ENCODE results near the gene MTHFR.

The MTHFR gene

DNA sequence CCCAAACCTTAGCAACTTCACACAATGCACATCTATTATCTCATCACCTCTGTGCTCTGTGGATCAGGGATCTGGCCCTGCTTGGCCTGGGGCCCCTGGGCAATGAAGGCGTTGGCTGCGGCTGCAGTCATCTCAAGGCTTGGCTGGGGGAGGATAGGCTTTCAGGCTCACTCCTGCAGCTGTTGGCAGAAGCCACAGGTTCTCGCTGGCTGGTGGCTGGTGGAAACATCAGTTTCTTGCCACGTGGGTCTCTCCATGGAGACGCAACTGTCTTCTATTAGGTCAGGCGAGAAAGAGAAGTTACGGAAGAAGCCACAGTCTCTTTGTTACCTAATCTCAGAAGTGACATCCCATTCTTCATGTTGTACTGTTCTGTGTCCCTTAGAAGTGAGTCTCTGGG, 45.4 kb upstream of the MTHFR start:
- H3K4me3 ChIP-seq (ENCODE audit: low read depth, low read length, poor library complexity, severe bottlenecking): no peak overlapping the region
- no peaks in the 10 kb centered on the region for H4K20me1 ChIP-seq (ENCODE audit: insufficient read depth, low read length)
- no peak overlapping the region for H3K4me2 ChIP-seq (ENCODE audit: low read length)
- H3K4me1 ChIP-seq (ENCODE audit: insufficient read depth, low read length, severe bottlenecking): peaks cover 21% of the 10 kb centered on the region
- TF ChIP-seq, protein P1, sequence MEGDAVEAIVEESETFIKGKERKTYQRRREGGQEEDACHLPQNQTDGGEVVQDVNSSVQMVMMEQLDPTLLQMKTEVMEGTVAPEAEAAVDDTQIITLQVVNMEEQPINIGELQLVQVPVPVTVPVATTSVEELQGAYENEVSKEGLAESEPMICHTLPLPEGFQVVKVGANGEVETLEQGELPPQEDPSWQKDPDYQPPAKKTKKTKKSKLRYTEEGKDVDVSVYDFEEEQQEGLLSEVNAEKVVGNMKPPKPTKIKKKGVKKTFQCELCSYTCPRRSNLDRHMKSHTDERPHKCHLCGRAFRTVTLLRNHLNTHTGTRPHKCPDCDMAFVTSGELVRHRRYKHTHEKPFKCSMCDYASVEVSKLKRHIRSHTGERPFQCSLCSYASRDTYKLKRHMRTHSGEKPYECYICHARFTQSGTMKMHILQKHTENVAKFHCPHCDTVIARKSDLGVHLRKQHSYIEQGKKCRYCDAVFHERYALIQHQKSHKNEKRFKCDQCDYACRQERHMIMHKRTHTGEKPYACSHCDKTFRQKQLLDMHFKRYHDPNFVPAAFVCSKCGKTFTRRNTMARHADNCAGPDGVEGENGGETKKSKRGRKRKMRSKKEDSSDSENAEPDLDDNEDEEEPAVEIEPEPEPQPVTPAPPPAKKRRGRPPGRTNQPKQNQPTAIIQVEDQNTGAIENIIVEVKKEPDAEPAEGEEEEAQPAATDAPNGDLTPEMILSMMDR (IDR thresholded peaks at IDR 0.05; ENCODE audit: low read length): no peak
- no peak for TF ChIP-seq EZH2 (IDR thresholded peaks at IDR 0.05; ENCODE audit: borderline replicate concordance, low read length)
- H2AFZ ChIP-seq (ENCODE audit: low read length): no peak overlapping the region
- no peak overlapping the region for H3K9ac ChIP-seq (ENCODE audit: low read length)
- H3K27ac ChIP-seq (ENCODE audit: low read depth, low read length, poor library complexity, severe bottlenecking): no peak overlapping the region
- peaks cover 7% of the 10 kb centered on the region for H3K36me3 ChIP-seq (ENCODE audit: insufficient read depth, low read length)
- H3K27me3 ChIP-seq (ENCODE audit: insufficient read depth, low read length): peaks cover 6% of the 10 kb centered on the region; the same call in 1 of the 2 replicates
- H3K9me3 ChIP-seq (ENCODE audit: low read length): no peaks in the 10 kb centered on the region
- no peaks in the 10 kb centered on the region for H3K9me2 ChIP-seq (ENCODE audit: low read depth, low read length)
- no peaks in the 10 kb centered on the region for H3K79me2 ChIP-seq (ENCODE audit: insufficient read depth, low read length)
- no peaks in the 10 kb centered on the region for H3F3A ChIP-seq (ENCODE audit: insufficient read depth, low read length)

DNA sequence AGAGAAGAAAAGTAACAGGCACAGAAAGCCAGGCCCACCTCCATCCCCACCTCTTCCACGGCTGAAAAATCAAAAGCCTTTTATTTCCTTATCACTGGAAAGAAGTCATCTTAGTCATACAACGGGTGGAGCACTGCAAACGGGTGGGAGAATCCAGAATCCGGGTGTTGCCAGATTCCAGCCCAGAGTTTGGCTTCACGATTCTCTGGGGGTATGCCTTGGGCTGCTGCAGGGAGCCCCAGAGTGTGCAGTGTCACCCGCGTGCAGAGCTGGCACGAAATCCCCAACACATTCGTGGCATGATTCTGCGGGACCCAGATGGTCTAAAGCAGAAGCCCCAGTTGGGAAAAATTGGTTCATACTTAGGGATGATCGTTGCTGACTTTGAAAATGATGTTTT, 44.4 kb upstream of the MTHFR start:
- no peaks in the 10 kb centered on the region for H3K9me3 ChIP-seq (ENCODE audit: low read length)
- no peaks in the 10 kb centered on the region for H4K20me1 ChIP-seq (ENCODE audit: insufficient read depth, low read length)
- H3K9me2 ChIP-seq (ENCODE audit: low read depth, low read length): no peaks in the 10 kb centered on the region
- no peak overlapping the region for H3K4me2 ChIP-seq (ENCODE audit: low read length)
- peaks cover 3% of the 10 kb centered on the region; the same call in 1 of the 2 replicates for H3K27me3 ChIP-seq (ENCODE audit: insufficient read depth, low read length)
- H3K27ac ChIP-seq (ENCODE audit: low read depth, low read length, poor library complexity, severe bottlenecking): no peak overlapping the region
- H3F3A ChIP-seq (ENCODE audit: insufficient read depth, low read length): no peaks in the 10 kb centered on the region
- TF ChIP-seq EZH2 (IDR thresholded peaks at IDR 0.05; ENCODE audit: borderline replicate concordance, low read length): no peak
- TF ChIP-seq, protein P1 (IDR thresholded peaks at IDR 0.05; ENCODE audit: low read length): no peak
- H3K79me2 ChIP-seq (ENCODE audit: insufficient read depth, low read length): no peaks in the 10 kb centered on the region
- H3K36me3 ChIP-seq (ENCODE audit: insufficient read depth, low read length): peaks cover 14% of the 10 kb centered on the region
- H3K9ac ChIP-seq (ENCODE audit: low read length): no peak overlapping the region
- H3K4me1 ChIP-seq (ENCODE audit: insufficient read depth, low read length, severe bottlenecking): peaks cover 21% of the 10 kb centered on the region
- no peak overlapping the region for H3K4me3 ChIP-seq (ENCODE audit: low read depth, low read length, poor library complexity, severe bottlenecking)
- H2AFZ ChIP-seq (ENCODE audit: low read length): no peak overlapping the region

DNA sequence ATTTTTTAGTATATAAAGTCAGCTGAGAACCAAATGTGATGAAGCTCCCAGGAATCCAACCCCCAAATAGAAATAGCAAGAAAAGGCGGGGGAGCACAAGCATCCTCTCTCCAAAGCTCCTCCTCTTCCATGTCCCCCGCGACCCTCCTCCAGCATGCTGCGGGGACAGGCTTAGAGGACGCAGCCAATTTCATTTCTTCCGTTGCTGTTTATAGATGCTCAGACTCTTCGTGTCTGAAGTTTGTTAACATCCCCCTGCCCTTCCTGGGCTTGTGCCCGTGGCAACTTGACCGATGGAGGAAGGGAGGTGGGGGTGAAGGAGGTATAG, 42.6 kb upstream of the MTHFR start:
- no peaks in the 10 kb centered on the region for H4K20me1 ChIP-seq (ENCODE audit: insufficient read depth, low read length)
- H2AFZ ChIP-seq (ENCODE audit: low read length): no peak overlapping the region
- no peak for TF ChIP-seq EZH2 (IDR thresholded peaks at IDR 0.05; ENCODE audit: borderline replicate concordance, low read length)
- TF ChIP-seq, protein P1 (IDR thresholded peaks at IDR 0.05; ENCODE audit: low read length): no peak
- no peak overlapping the region for H3K27ac ChIP-seq (ENCODE audit: low read depth, low read length, poor library complexity, severe bottlenecking)
- no peak overlapping the region for H3K4me2 ChIP-seq (ENCODE audit: low read length)
- no peaks in the 10 kb centered on the region for H3K9me3 ChIP-seq (ENCODE audit: low read length)
- H3K4me3 ChIP-seq (ENCODE audit: low read depth, low read length, poor library complexity, severe bottlenecking): no peak overlapping the region
- H3K9ac ChIP-seq (ENCODE audit: low read length): no peak overlapping the region
- H3K27me3 ChIP-seq (ENCODE audit: insufficient read depth, low read length): no peaks in the 10 kb centered on the region; the same call in 1 of the 2 replicates
- H3K36me3 ChIP-seq (ENCODE audit: insufficient read depth, low read length): peaks cover 26% of the 10 kb centered on the region
- peaks cover 21% of the 10 kb centered on the region for H3K4me1 ChIP-seq (ENCODE audit: insufficient read depth, low read length, severe bottlenecking)
- no peaks in the 10 kb centered on the region for H3F3A ChIP-seq (ENCODE audit: insufficient read depth, low read length)
- H3K9me2 ChIP-seq (ENCODE audit: low read depth, low read length): no peaks in the 10 kb centered on the region
- H3K79me2 ChIP-seq (ENCODE audit: insufficient read depth, low read length): no peaks in the 10 kb centered on the region
